HG03103 (cell line): ENCODE results near the gene PRSS22.

ENCODE experiments used
- ATAC-seq: cut with Tn5 transposase; IDR thresholded peaks from one replicate; pipeline ENCODE4 v1.9.1; 2021; ENCODE audit warnings: low read depth; ENCODE audit not compliant: unreplicated experiment

The PRSS22 gene

GRCh38 chr16:2852731-2853507 is 5.1 kb downstream of the PRSS22 start:
- no peak for ATAC-seq

GRCh38 chr16:2852003-2852730 is 5.8 kb downstream of the PRSS22 start:
- no peak for ATAC-seq

- no peak for ATAC-seq
Observed at GRCh38 chr16:2848933-2849725, 8.8 kb downstream of the PRSS22 start.

- ATAC-seq = no peak
Observed at GRCh38 chr16:2846511-2847310, 11.3 kb downstream of the PRSS22 start.

GRCh38 chr16:2845116-2845515 is 12.9 kb downstream of the PRSS22 start:
- no peak for ATAC-seq

GRCh38 chr16:2843526-2843925 is 14.4 kb downstream of the PRSS22 start:
- no peak for ATAC-seq

- no peak for ATAC-seq
Observed at GRCh38 chr16:2842340-2843000, 15.5 kb downstream of the PRSS22 start.

- no peak for ATAC-seq
Observed at GRCh38 chr16:2841606-2842339, 16.2 kb downstream of the PRSS22 start.

GRCh38 chr16:2840914-2841313 is 17.1 kb downstream of the PRSS22 start:
- no peak for ATAC-seq

- ATAC-seq = no peak
Observed at GRCh38 chr16:2839650-2840450, 18.1 kb downstream of the PRSS22 start.

- no peak for ATAC-seq
Observed at GRCh38 chr16:2838928-2839327, 19.0 kb downstream of the PRSS22 start.

GRCh38 chr16:2836646-2837508 is 21.1 kb downstream of the PRSS22 start:
- no peak for ATAC-seq

GRCh38 chr16:2835638-2836493 is 22.1 kb downstream of the PRSS22 start:
- no peak for ATAC-seq

GRCh38 chr16:2834968-2835367 is 23.0 kb downstream of the PRSS22 start:
- ATAC-seq = no peak

GRCh38 chr16:2833776-2834175 is 24.2 kb downstream of the PRSS22 start:
- no peak for ATAC-seq

- no peak for ATAC-seq
Observed at GRCh38 chr16:2831203-2831602, 26.8 kb downstream of the PRSS22 start.

GRCh38 chr16:2830355-2830695 is 27.6 kb downstream of the PRSS22 start:
- no peak for ATAC-seq
